Upper lobe of left lung (tissue), 6 donors: ENCODE measurements around the gene CSNK1D. TPM values are rescaled to one million over a fixed set of nuclear protein-coding genes. Genes with fewer than 3 reads are reported as not detected.

Experiments
- ATAC-seq, 2 donors: fragments of 200-7000 bp; cut with Tn5 transposase; one replicate each; pipeline ENCODE4 v1.9.1; 2022; ENCODE audit warnings: mild to moderate bottlenecking in 2 of 2, moderate library complexity in 2 of 2; ENCODE audit not compliant: low FRiP score in 2 of 2
- DNase-seq, 2 donors: peaks; one replicate each; pipeline ENCODE4 v3.0.0-alpha.2; 2019 to 2020
- H3K27ac ChIP-seq, 4 donors: fragments of 200-600 bp; sonication (generic); one replicate each; pipeline ENCODE4 v1.5.1; 2016 to 2019
- H3K27me3 ChIP-seq, 4 donors: fragments of 200-600 bp; sonication (generic); one replicate each; pipeline ENCODE4 v1.5.1; 2017 to 2019
- H3K36me3 ChIP-seq, 4 donors: fragments of 200-600 bp; sonication (generic); one replicate each; pipeline ENCODE4 v1.5.1; 2016 to 2019
- H3K4me1 ChIP-seq, 4 donors: fragments of 200-600 bp; sonication (generic); one replicate each; pipeline ENCODE4 v1.5.1; 2018 to 2019
- H3K4me3 ChIP-seq, 4 donors: fragments of 200-600 bp; sonication (generic); one replicate each; pipeline ENCODE4 v1.5.1; 2017 to 2019; ENCODE audit warnings: mild to moderate bottlenecking in 2 of 4, moderate library complexity in 1 of 4
- H3K9me3 ChIP-seq, 4 donors: fragments of 200-600 bp; sonication (generic); one replicate each; pipeline ENCODE4 v1.5.1; 2018 to 2019
- EP300 ChIP-seq, 4 donors: sonication (generic); formaldehyde crosslinking; IDR thresholded peaks; one replicate each; pipeline ENCODE4 v1.5.1; 2017; ENCODE audit warnings: antibody characterized with exemption in 4 of 4, control low read depth in 2 of 4
- POLR2A ChIP-seq, 4 donors: fragments of 450-650 bp; IDR thresholded peaks; one replicate each; pipeline ENCODE4 v1.5.1; 2016 to 2017; ENCODE audit warnings: antibody characterized with exemption in 4 of 4, mild to moderate bottlenecking in 2 of 4
- POLR2AphosphoS5 ChIP-seq, 2 donors: sonication (generic); formaldehyde crosslinking; IDR thresholded peaks; one replicate each; pipeline ENCODE4 v1.5.1; 2017; ENCODE audit warnings: antibody characterized with exemption in 2 of 2
- WGBS, 2 donors: methylation state at CpG; one replicate each; pipeline ENCODE4 v1.1.5; 2017 to 2018; 5-methylcytosine and 5-hydroxymethylcytosine counted together
- total RNA-seq, 6 donors: library from RNA; depleted of rRNA in 4 of 6; stranded (reverse); fragments of >200 nt in 4 of 6; gene quantifications; one replicate each; pipeline versions ENCODE4 v1.1.0 to v1.2.1, GENCODE V29; 2016 to 2021
- TF ChIP-seq, protein P1 (sequence below), 6 experiments: fragments of 450-650 bp in 4 of 6; fragments of 200-600 bp in 2 of 6; sonication (generic) in 2 of 6; IDR thresholded peaks; one replicate each; pipeline ENCODE4 v1.5.1; 2016 to 2019; ENCODE audit warnings: antibody characterized with exemption in 6 of 6
- donor health status: DM: no; HTN: no; CAD: no; lungs with moderate emphysema.
- donor health status: DM: no; HTN: yes; CAD: no; lungs with severe emphysema.

Gene CSNK1D
- total RNA-seq, 6 donors from 2014 or later, result 80.6 to 228 (median 152) TPM

DNA sequence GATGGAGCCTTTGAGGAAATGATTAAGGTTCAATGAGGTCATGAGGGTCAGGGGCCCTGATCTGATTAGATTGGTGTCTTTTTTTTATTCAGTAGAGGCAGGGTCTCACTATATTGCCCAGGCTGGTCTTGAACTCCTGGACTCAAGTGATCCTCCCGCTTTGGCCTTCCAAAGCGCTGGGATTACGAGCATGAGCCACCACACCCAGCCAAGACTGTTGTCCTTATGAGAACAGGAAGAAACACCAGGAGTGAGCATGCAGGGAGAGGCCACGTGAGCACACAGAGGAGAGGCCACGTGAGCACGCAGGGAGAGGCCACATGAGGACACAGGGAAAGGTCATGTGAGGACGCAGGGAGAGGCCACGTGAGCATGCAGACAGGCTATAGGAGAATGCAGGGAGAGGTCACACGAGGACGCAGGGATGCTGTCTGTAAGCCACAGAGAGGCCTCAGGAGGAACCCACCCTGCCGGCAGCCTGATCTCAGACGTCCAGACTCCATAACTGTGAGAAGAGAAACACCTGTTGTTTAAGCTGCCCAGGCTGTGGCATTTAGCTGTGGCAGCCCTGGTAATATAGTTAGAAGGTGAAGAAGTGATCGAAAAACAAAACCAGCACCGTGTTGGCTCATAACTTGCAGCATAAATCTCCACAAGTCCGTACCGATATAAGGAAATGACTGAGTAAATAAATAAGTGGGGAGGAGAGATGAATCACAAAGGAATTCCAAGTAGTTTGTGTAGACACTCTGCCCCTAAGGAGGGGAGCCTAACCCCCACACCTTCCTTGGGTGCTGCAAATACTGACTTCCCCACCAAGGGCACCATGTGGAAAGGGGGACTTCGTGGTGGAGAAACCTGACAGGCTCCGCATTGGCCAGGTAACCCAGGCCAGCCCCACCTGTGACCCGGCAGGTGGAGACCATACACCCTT lies 14.6 kb upstream of the CSNK1D start:
- ATAC-seq, result peak; percentile 59 to 80
- DNase-seq, result peak in 1 of 2 donors; percentile 97

DNA sequence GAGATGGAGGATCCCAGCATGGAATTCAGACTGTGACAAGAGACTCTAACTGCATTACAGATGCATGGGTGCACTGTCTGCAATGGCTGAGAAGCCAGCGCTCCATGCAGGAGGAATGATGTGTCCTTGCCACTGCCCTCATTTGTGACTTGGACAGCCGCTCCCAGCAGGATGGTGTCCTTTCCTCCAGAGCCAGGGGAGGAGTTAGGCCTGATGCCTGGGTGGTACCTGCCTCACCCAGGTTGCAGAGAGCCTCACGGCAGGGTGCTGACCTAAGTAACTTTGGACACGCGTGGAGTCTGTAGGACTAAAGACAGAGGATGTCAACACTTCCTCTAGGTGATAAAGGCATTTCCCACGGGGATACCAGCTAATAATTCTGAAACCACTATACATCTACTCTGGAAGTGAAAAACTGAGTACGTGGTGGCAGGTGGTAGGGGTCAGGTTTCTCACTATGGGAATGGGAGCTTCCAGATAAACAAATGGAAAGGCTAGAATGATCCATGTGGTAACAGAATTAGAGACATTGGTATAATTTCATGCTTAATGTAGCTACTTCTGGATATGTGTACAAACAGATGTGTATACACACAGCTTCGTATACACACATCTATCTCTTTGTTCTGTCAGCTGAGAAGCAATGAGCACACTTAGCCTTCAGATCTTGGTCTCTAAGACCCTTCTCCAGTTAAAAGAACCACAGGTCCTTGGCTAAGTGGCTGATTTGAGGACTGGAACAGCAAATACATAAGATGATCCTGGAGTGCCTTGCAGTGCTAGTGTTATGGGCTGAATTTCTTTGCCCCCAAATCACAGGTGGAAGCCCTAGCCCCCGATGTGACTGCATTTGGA lies 13.7 kb upstream of the CSNK1D start:
- H3K4me3 ChIP-seq, result no peak overlapping the region
- no peaks in the 10 kb centered on the region for H3K36me3 ChIP-seq
- H3K27ac ChIP-seq, result peak overlapping the region; percentile 74 to 91 (median 84)
- WGBS, 2 donors, result 73 to 82% methylated on average over 8 to 9 of the region's 9 CpGs
- TF ChIP-seq POLR2A (IDR thresholded peaks at IDR 0.05) (no peak), POLR2AphosphoS5 (IDR thresholded peaks at IDR 0.05) (no peak), EP300 (IDR thresholded peaks at IDR 0.05) (no peak)
- TF ChIP-seq, protein P1, sequence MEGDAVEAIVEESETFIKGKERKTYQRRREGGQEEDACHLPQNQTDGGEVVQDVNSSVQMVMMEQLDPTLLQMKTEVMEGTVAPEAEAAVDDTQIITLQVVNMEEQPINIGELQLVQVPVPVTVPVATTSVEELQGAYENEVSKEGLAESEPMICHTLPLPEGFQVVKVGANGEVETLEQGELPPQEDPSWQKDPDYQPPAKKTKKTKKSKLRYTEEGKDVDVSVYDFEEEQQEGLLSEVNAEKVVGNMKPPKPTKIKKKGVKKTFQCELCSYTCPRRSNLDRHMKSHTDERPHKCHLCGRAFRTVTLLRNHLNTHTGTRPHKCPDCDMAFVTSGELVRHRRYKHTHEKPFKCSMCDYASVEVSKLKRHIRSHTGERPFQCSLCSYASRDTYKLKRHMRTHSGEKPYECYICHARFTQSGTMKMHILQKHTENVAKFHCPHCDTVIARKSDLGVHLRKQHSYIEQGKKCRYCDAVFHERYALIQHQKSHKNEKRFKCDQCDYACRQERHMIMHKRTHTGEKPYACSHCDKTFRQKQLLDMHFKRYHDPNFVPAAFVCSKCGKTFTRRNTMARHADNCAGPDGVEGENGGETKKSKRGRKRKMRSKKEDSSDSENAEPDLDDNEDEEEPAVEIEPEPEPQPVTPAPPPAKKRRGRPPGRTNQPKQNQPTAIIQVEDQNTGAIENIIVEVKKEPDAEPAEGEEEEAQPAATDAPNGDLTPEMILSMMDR (IDR thresholded peaks at IDR 0.05), result no peak
- no peaks in the 10 kb centered on the region for H3K27me3 ChIP-seq
- H3K9me3 ChIP-seq, result no peaks in the 10 kb centered on the region
- DNase-seq (no peak), ATAC-seq (no peak)
- H3K4me1 ChIP-seq, result peaks cover 31 to 37% (median 35%) of the 10 kb centered on the region in 4 donors

More for the DNA sequence above, 14.6 kb upstream of the CSNK1D start:
- Histone ChIP-seq H3K4me1 (peaks cover 28 to 32% (median 29%) of the 10 kb centered on the region in 4 donors), H3K27ac (peak overlapping the region; percentile 74 to 91 (median 84)), H3K9me3 (no peaks in the 10 kb centered on the region), H3K36me3 (no peaks in the 10 kb centered on the region), H3K27me3 (no peaks in the 10 kb centered on the region), H3K4me3 (no peak overlapping the region)
- 36 to 38% methylated on average over 19 of the region's 19 CpGs for WGBS, 2 donors
- TF ChIP-seq, protein P1 (IDR thresholded peaks at IDR 0.05), result no peak
- peak in 1 of 4 donors; percentile 59 for TF ChIP-seq POLR2A (IDR thresholded peaks at IDR 0.05)
- peak; percentile 89 to 98 for TF ChIP-seq POLR2AphosphoS5 (IDR thresholded peaks at IDR 0.05)
- TF ChIP-seq EP300 (IDR thresholded peaks at IDR 0.05), result peak in 2 of 4 donors; percentile 74 to 95

DNA sequence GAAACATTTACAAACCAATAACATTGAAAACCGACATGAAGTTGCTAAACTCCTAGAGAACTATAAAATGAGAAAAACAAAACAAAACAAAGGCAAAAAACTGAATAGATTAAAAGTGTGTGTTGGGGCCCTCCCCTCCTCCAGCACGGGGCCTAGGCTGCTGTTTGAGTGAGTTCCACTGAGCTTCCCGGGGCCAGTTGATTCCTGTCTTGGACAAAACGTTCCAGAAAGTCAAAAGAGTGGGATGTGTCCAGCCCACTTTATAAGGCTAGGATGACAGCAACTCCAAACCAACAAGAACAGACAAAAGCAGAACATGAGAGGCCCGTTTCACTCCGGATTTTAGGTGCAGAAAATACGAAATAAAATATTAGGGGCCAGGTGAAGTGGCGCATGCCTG lies 11.6 kb upstream of the CSNK1D start:
- ATAC-seq (no peak), DNase-seq (no peak)
- Histone ChIP-seq H3K27me3 (no peaks in the 10 kb centered on the region), H3K4me3 (no peak overlapping the region), H3K9me3 (no peaks in the 10 kb centered on the region), H3K36me3 (no peaks in the 10 kb centered on the region), H3K4me1 (peaks cover 26 to 41% (median 34%) of the 10 kb centered on the region in 4 donors), H3K27ac (no peak overlapping the region)
- 64 to 67% methylated on average over 8 of the region's 8 CpGs for WGBS, 2 donors
- no peak for TF ChIP-seq POLR2AphosphoS5 (IDR thresholded peaks at IDR 0.05)
- no peak for TF ChIP-seq EP300 (IDR thresholded peaks at IDR 0.05)
- TF ChIP-seq, protein P1 (IDR thresholded peaks at IDR 0.05), result no peak
- TF ChIP-seq POLR2A (IDR thresholded peaks at IDR 0.05), result no peak

DNA sequence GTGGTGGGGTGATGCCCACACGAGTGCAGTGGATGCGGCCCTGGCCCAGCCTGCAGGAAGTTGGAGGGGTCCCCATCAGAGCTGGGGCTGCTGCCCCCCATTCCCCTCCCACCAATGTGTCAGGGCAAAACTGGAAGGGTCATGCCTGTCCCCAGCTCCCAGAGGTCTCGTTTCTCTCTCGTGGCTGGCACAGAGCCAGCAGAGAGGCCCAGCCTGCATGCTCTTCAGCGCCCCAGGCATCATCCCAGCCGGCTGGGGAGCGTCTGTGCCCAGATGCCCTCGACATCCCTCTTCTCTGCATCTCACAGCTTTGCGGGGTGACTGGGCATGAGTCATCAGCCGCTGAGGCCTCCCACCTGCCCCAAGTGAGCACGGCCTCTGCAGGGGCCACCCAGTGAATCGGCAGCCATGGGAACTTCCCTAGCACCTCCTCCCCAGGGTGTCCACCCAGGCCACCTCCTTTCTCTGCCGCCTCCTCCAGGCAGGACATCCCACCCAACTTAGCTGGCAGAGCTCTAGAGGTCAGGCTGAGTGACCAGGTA lies 9.8 kb upstream of the CSNK1D start:
- no peaks in the 10 kb centered on the region for H3K9me3 ChIP-seq
- 50 to 57% methylated on average over 5 to 13 of the region's 13 CpGs for WGBS, 2 donors
- H3K4me3 ChIP-seq, result no peak overlapping the region
- ATAC-seq, result no peak
- no peak overlapping the region for H3K27ac ChIP-seq
- no peak for DNase-seq
- no peaks in the 10 kb centered on the region for H3K36me3 ChIP-seq
- H3K4me1 ChIP-seq, result peaks cover 20 to 36% (median 24%) of the 10 kb centered on the region in 4 donors
- no peaks in the 10 kb centered on the region for H3K27me3 ChIP-seq
- no peak for TF ChIP-seq POLR2AphosphoS5 (IDR thresholded peaks at IDR 0.05)
- TF ChIP-seq, protein P1 (IDR thresholded peaks at IDR 0.05), result no peak
- no peak for TF ChIP-seq POLR2A (IDR thresholded peaks at IDR 0.05)
- no peak for TF ChIP-seq EP300 (IDR thresholded peaks at IDR 0.05)
